Measurements from ENCODE around the gene ARPC4. TPM values are rescaled to one million over a fixed set of nuclear protein-coding genes. Genes with fewer than 3 reads are reported as not detected.

The ARPC4 gene
- 222 and 227 TPM in 2 replicates for total RNA-seq

GRCh38 chr3:9792405-9793160 is at the start of gene ARPC4, which contains the start of gene TADA3:
Gene ARPC4 (plus strand): TSS chr3:9793082. CDS start chr3:9793122, 40 bp downstream.
Gene TADA3 (minus strand): TSS chr3:9792473. CDS start chr3:9791466, 1,007 bp downstream.

GRCh38 chr3:9749645-9750555 is 43.0 kb upstream of the ARPC4 start, which contains the start of gene OGG1:
Gene OGG1 (plus strand): TSS chr3:9749952. CDS start chr3:9750287, 335 bp downstream.

GRCh38 chr3:9769426-9770275 is 23.2 kb upstream of the ARPC4 start, which contains the start of gene CAMK1:
Gene CAMK1 (minus strand): TSS chr3:9769947. CDS start chr3:9767749, 2,198 bp downstream.

GRCh38 chr3:9809615-9810432 is 16.9 kb downstream of the ARPC4 start, which contains the start of gene TTLL3:
Gene TTLL3 (plus strand): TSS chr3:9810262. CDS start chr3:9810662, 400 bp downstream.

GRCh38 chr3:9843715-9844438 is 51.0 kb downstream of the ARPC4 start, which contains the start of gene RPUSD3:
Gene RPUSD3 (minus strand): TSS chr3:9844008. CDS start chr3:9843990, 18 bp downstream.

Other genes starting within 250 kb of the ARPC4 start
- not detected in 2 replicates for gene LHFPL4, start 239.3 kb upstream of the ARPC4 start, total RNA-seq
- 23.8 and 26.5 TPM in 2 replicates for gene MTMR14, start 143.6 kb upstream of the ARPC4 start, total RNA-seq
- gene CPNE9, start 89.2 kb upstream of the ARPC4 start, total RNA-seq: not detected in 2 replicates
- gene BRPF1, start 61.3 kb upstream of the ARPC4 start, total RNA-seq: 9.6 and 17.3 TPM in 2 replicates
- 9.2 and 16.7 TPM in 2 replicates for gene OGG1, start 43.1 kb upstream of the ARPC4 start, total RNA-seq
- gene CAMK1, start 23.1 kb upstream of the ARPC4 start, total RNA-seq: 25.1 and 30.7 TPM in 2 replicates
- 72.1 and 81.6 TPM in 2 replicates for gene TADA3, start 609 bp upstream of the ARPC4 start, total RNA-seq
- 11.8 and 28.5 TPM in 2 replicates for gene TTLL3, start 17.2 kb downstream of the ARPC4 start, total RNA-seq
- 35.7 and 36.8 TPM in 2 replicates for gene RPUSD3, start 50.9 kb downstream of the ARPC4 start, total RNA-seq
- 0.18 TPM in 1 of 2 replicates, not detected in the other for gene CIDEC, start 87.2 kb downstream of the ARPC4 start, total RNA-seq
- 55.6 and 71.6 TPM in 2 replicates for gene JAGN1, start 97.5 kb downstream of the ARPC4 start, total RNA-seq
- 0.54 TPM in 1 of 2 replicates, not detected in the other for gene IL17RE, start 109.8 kb downstream of the ARPC4 start, total RNA-seq
- 35.4 and 50.9 TPM in 2 replicates for gene IL17RC, start 124.0 kb downstream of the ARPC4 start, total RNA-seq
- 23.0 and 26.7 TPM in 2 replicates for gene CRELD1, start 140.8 kb downstream of the ARPC4 start, total RNA-seq
- 2.8 and 3.8 TPM in 2 replicates for gene PRRT3, start 159.3 kb downstream of the ARPC4 start, total RNA-seq
- 68.5 and 87.6 TPM in 2 replicates for gene EMC3, start 193.8 kb downstream of the ARPC4 start, total RNA-seq
- 2.9 and 12.5 TPM in 2 replicates for gene FANCD2, start 233.4 kb downstream of the ARPC4 start, total RNA-seq